Aorta (tissue), 5 donors: Measurements from ENCODE around the gene CLASRP. TPM values are rescaled to one million over a fixed set of nuclear protein-coding genes. Genes with fewer than 3 reads are reported as not detected.

Source experiments
- ATAC-seq: fragments of 200-7000 bp; cut with Tn5 transposase; one replicate; pipeline ENCODE4 v1.9.1; 2022; ENCODE audit warnings: moderate library complexity; ENCODE audit not compliant: low FRiP score
- DNase-seq, 2 donors: peaks; one replicate each; pipeline ENCODE4 v3.0.0-alpha.2; 2020
- H3K27ac ChIP-seq, 2 donors: one replicate each; pipeline ENCODE4 v1.5.1; 2013; ENCODE audit warnings: low read length in 2 of 2, mild to moderate bottlenecking in 2 of 2, moderate library complexity in 2 of 2, control low read depth in 1 of 2, inconsistent platforms in 1 of 2, low read depth in 1 of 2
- H3K27me3 ChIP-seq, 2 donors: one replicate each; pipeline ENCODE4 v1.6.1; 2013; ENCODE audit warnings: control low read depth in 1 of 2, low read length in 1 of 2, mild to moderate bottlenecking in 1 of 2, moderate library complexity in 1 of 2; ENCODE audit not compliant: insufficient read depth in 2 of 2, control insufficient read depth in 1 of 2
- H3K36me3 ChIP-seq, 2 donors: one replicate each; pipeline ENCODE4 v1.6.1; 2013; ENCODE audit warnings: control low read depth in 1 of 2, low read length in 1 of 2, mild to moderate bottlenecking in 1 of 2; ENCODE audit not compliant: insufficient read depth in 2 of 2, control insufficient read depth in 1 of 2
- H3K4me1 ChIP-seq, 2 donors: one replicate each; pipeline ENCODE4 v1.6.1; 2013; ENCODE audit warnings: low read length in 2 of 2, control low read depth in 1 of 2, mild to moderate bottlenecking in 1 of 2, moderate library complexity in 1 of 2; ENCODE audit not compliant: insufficient read depth in 2 of 2, control insufficient read depth in 1 of 2
- H3K4me3 ChIP-seq, 2 donors: one replicate each; pipeline ENCODE4 v1.5.1; 2013; ENCODE audit warnings: low read length in 2 of 2, control low read depth in 1 of 2, mild to moderate bottlenecking in 1 of 2
- H3K9me3 ChIP-seq: one replicate; pipeline ENCODE4 v1.6.1; 2013; ENCODE audit warnings: mild to moderate bottlenecking, low read length; ENCODE audit not compliant: control insufficient read depth
- WGBS, 2 donors: extraction: QIAGEN DNeasy Blood & Tissue Kit; methylation state at CpG; one replicate each; pipeline ENCODE4 v1.1.7; 2013; 5-methylcytosine and 5-hydroxymethylcytosine counted together
- intact Hi-C, 2 donors: fragments of 100-400 bp; cut with DNase I; formaldehyde crosslinking; loops; one replicate each; pipeline versions ENCODE4 v1.14.2 to v1.15.0; 2022
- polyA plus RNA-seq, 2 donors: library from polyadenylated mRNA; stranded (reverse); fragments of 200-250 nt; gene quantifications; one replicate each; pipeline ENCODE4 v1.2.3, GENCODE V29; 2013
- total RNA-seq, 2 donors: library from RNA; stranded (reverse); fragmentation: NEBNext Ultra II Directional; extraction: Animal tissue kit (Norgen Biotek cat#: 25700); gene quantifications; one replicate each; pipeline ENCODE4 v1.2.1, GENCODE V29; 2021
- donor health status: healthy with polysubstance abuse.
- donor health status: Bipolar disorder and iron deficiency.
- donor health status: DM: no; HTN: no; CAD: no.
- donor health status: DM: no; HTN: no; CAD: no.
- donor health status: DM: yes; HTN: yes; CAD: no.

CLASRP gene
- total and polyA plus RNA-seq, 4 donors: 18.2 to 209 (median 92.2) TPM

DNA sequence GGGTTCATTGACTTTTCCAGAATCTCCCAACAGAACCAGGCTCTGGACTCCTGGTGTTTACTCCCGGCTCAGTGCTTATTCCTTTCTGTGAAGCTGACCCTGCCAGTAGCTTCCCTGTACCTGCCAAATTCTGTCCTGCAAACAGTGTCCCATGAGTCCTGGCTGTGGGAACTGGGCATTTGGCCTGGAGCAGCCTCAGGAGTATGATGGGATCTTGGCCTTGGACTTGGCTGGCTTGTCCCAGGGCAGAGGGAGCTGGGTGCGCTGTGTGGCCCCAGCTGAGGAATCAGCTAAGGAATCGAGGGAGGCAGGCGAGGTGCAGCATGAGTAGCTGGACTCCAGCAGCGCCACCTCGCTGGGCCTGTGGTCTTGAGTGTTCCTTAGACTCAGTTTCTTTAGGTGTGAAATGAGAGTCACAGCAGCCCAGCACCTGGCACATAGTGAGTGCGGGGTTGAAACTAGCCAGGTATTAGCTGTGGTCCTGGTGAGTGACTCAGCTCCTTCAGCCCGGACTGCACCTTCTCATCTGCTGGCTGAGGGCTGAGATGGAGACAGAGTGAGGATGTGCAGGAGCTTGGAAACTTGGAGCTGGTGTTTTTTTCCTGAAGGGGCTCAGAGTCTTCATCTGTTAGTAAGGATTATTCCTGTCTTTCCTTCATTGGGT is 10.4 kb downstream of the CLASRP start:
- Histone ChIP-seq H3K9me3 (no peaks in the 10 kb centered on the region), H3K27me3 (no peaks in the 10 kb centered on the region), H3K4me3 (no peak overlapping the region), H3K4me1 (no peaks in the 10 kb centered on the region), H3K36me3 (peaks cover 2 to 7% of the 10 kb centered on the region in 2 donors), H3K27ac (no peak overlapping the region)
- 35 to 41% methylated on average over 8 of the region's 8 CpGs for WGBS, 2 donors
- intact Hi-C loops: no loop called here
- DNase-seq (no peak), ATAC-seq (no peak)

DNA sequence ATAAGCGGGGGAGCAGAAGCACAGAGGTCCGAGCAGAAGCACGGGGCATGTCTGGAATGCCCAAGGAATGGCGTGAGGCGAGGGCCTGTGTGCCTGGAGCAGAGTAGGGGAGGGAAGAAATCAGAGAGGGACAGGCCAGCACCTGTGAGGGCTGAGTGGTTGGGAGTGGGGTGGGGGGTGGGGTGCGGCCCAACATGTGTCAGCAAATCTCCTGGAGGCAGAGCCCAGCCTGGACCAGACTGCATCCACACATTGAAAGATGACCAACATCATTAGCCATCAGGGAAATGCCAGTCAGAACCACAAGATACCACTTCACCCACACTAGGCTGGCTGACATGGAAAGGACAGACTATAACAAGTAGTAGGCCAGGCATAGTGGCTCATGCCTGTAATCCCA is 11.2 kb downstream of the CLASRP start:
- Histone ChIP-seq H3K4me1 (no peaks in the 10 kb centered on the region), H3K36me3 (peaks cover 4 to 6% of the 10 kb centered on the region in 2 donors), H3K9me3 (no peaks in the 10 kb centered on the region), H3K27me3 (no peaks in the 10 kb centered on the region), H3K4me3 (no peak overlapping the region), H3K27ac (no peak overlapping the region)
- 90% methylated on average over 6 of the region's 6 CpGs for WGBS, 2 donors
- ATAC-seq (no peak), DNase-seq (no peak)
- intact Hi-C loops: no loop called here

DNA sequence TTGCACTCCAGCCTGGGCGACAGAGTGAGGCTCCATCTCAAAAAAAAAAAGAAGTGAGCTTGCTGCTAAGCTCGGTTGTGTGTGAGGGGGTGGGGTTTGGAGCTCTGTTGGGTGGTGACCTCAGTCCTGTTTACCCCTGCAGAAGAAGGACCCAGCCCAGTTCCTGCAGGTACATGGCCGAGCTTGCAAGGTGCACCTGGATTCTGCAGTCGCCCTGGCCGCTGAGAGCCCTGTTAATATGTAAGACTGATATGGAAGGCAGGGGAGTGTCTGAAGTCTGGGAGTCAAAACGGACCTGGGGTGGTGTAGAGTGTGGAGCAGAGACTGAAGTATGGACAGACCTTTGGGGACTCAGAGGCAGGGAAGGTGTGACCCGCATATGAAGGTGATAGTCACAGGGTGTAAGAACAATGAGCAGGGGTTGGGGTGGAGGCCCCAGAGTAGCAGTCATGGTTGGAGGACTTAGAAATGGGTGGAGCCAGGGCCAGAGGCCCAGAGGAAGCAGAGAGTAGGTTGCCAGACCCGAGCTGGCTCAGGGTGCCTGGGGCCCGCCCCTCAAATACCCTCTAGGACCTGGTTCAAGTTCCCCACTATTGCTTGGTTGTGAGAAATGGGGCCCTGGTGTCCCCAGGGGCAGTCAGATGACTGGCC is 13.2 kb downstream of the CLASRP start:
- 64 to 66% methylated on average over 9 of the region's 9 CpGs for WGBS, 2 donors
- DNase-seq: no peak
- no peak overlapping the region for H3K4me3 ChIP-seq

DNA sequence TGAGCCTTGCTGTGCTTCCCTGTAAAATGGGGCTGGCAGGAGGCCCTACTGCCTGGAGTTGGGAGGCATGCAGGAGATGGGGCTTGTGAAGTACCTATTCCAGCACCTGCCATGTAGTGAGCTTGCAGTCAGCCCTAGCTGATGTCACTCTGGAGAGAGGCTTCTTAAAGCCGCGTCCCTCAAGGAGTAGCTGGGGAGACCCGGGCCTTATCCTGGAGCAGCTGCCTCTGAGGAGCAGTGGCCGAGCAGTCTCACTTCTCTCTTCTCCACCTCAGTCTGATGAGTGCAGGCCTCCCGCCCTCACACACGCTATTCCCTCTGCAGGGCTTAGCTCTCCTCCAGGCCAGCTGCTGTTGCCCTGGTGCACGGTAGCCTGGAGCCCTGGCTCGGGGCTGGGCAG is 18.0 kb downstream of the CLASRP start:
- no peaks in the 10 kb centered on the region for H3K9me3 ChIP-seq
- H3K4me3 ChIP-seq: no peak overlapping the region
- no peak for DNase-seq
- ATAC-seq: no peak
- peaks cover 7 to 19% of the 10 kb centered on the region in 2 donors for H3K36me3 ChIP-seq
- intact Hi-C loops: no loop called here
- WGBS, 2 donors: 88 to 90% methylated on average over 8 of the region's 8 CpGs
- H3K27me3 ChIP-seq: no peaks in the 10 kb centered on the region
- H3K4me1 ChIP-seq: no peaks in the 10 kb centered on the region
- H3K27ac ChIP-seq: no peak overlapping the region

More for the DNA sequence above, 13.2 kb downstream of the CLASRP start:
- ATAC-seq: no peak
- Histone ChIP-seq H3K36me3 (peaks cover 7% of the 10 kb centered on the region in 2 donors), H3K9me3 (no peaks in the 10 kb centered on the region), H3K4me1 (no peaks in the 10 kb centered on the region), H3K27me3 (no peaks in the 10 kb centered on the region), H3K27ac (no peak overlapping the region)
- intact Hi-C loops: no loop called here

DNA sequence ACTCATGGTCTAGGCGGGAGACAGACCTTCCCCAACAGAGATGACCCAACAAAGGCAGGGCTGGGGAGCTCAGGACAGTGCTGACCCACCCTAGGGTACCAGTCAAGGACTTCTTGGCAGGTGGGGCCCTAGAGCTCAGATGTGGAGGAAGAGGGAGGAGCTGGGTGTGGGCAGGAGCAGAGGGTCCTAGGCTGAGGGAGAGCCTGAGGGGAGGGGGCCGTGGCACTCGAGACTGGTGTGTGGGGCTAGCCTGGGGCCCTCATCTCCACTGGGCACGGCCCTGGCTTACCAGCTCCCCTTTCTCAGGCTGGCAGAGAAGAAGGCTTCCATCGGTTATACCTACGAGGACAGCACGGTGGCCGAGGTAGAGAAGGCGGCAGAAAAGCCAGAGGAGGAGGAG is 18.6 kb downstream of the CLASRP start:
- intact Hi-C loops: no loop called here

DNA sequence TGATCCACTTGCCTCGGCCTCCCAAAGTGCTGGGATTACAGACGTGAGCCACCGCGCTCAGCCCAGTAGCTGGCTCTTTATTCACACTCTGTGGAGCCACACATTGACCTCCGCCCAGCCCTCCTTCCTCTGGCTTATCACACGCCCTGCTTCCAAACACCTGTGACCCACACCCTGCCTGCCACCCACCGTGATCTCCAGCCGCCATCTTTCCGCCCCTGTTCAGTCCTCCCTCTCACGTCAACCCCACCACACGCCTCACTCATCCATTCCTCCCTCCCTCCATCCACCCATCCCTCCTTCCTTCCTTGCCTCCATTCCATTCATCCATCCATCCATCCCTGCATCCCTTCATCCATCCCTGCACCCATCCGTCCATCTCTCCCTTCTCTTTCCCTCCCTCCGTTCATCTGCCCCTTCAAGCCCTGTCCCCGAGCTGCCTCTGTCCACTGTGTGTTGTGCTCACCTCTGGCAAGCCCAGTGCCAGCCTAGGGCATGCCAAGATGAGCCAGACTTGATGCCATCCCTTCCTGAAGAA is 19.8 kb downstream of the CLASRP start:
- Histone ChIP-seq H3K4me3 (no peak overlapping the region), H3K27ac (no peak overlapping the region), H3K27me3 (no peaks in the 10 kb centered on the region), H3K36me3 (peaks cover 5 to 16% of the 10 kb centered on the region in 2 donors), H3K9me3 (no peaks in the 10 kb centered on the region), H3K4me1 (no peaks in the 10 kb centered on the region)
- intact Hi-C loops: no loop called here
- no peak for DNase-seq
- 83 to 85% methylated on average over 14 of the region's 14 CpGs for whole genome bisulfite sequencing, 2 donors
- ATAC-seq: no peak

More for the DNA sequence above, 18.6 kb downstream of the CLASRP start:
- peaks cover 7 to 17% of the 10 kb centered on the region in 2 donors for H3K36me3 ChIP-seq
- no peaks in the 10 kb centered on the region for H3K4me1 ChIP-seq
- ATAC-seq (no peak), DNase-seq (no peak)
- H3K9me3 ChIP-seq: no peaks in the 10 kb centered on the region
- no peaks in the 10 kb centered on the region for H3K27me3 ChIP-seq
- no peak overlapping the region for H3K4me3 ChIP-seq
- H3K27ac ChIP-seq: no peak overlapping the region
- 84 to 91% methylated on average over 7 to 9 of the region's 9 CpGs for WGBS, 2 donors

DNA sequence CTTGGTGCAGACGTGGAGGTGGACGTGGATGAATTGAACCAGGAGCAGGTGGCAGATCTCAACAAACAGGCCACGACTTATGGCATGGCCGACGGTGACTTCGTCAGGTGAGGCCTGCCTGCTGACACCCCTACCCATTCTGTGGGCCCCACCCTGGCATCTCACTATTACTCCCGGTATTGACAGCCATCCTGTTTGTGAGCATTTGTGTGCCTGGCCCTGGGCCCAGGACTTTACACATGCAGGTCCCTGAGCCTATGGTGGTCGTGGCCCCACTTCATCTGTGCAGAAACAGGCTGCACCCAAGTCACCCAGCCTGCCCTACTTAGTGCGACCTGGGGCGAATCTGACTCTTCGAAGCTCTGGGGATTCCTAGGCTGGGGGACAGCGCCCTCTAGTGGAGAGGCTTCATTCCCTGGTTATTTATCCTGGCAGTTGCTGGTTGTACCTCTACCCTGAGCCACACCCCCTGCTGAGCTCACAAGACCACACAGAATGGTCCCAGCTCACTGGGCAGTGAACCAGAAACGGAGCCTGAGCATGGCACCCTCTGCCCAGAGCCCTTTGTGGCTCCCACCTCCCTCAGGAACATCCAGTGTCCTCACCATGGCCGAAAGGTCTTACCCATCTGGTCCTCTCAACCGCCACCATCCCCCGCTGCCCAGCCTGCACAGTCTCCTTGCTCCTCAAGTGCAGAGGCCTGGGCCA is 20.6 kb downstream of the CLASRP start:
- Histone ChIP-seq H3K4me1 (no peaks in the 10 kb centered on the region), H3K4me3 (no peak overlapping the region), H3K27me3 (no peaks in the 10 kb centered on the region), H3K27ac (no peak overlapping the region), H3K9me3 (no peaks in the 10 kb centered on the region), H3K36me3 (peaks cover 9 to 18% of the 10 kb centered on the region in 2 donors)
- ATAC-seq (peak; percentile 67), DNase-seq (peak in 1 of 2 donors; percentile 77)
- 56 to 57% methylated on average over 16 of the region's 16 CpGs for WGBS, 2 donors
- intact Hi-C loops: no loop called here

DNA sequence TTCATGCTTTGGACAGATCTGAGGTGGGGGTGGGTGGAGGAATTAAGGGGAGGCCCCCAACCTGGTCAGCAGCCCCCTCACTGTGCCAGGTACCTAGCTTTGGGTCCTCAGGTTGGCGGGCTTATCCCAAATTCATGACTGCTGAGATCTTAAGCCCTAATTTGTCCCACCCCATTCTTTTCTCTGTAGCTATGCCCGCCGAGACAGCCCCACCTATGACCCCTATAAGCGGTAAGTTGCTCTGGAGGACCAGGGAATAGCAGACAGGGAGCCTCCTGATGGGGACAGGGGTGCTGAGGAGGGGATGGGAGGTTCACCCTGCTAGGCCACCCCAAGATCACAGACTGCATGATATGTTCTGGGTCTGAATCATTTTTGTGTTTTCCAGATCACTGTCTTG is 23.1 kb downstream of the CLASRP start:
- H3K4me3 ChIP-seq: no peak overlapping the region
- H3K4me1 ChIP-seq: no peaks in the 10 kb centered on the region
- H3K36me3 ChIP-seq: peaks cover 5 to 18% of the 10 kb centered on the region in 2 donors
- H3K27ac ChIP-seq: no peak overlapping the region
- intact Hi-C loops: no loop called here
- 93 to 95% methylated on average over 4 of the region's 4 CpGs for WGBS, 2 donors
- DNase-seq (no peak), ATAC-seq (no peak)
- H3K9me3 ChIP-seq: no peaks in the 10 kb centered on the region
- no peaks in the 10 kb centered on the region for H3K27me3 ChIP-seq
